HepG2 (cell line): ENCODE measurements around the gene RREB1. TPM values are rescaled to one million over a fixed set of nuclear protein-coding genes. Genes with fewer than 3 reads are reported as not detected.

ENCODE experiments used
- AGO2 ChIP-seq: fragments of 200-400 bp; formaldehyde crosslinking; optimal IDR thresholded peaks from 2 replicates; pipeline ENCODE3; 2017; ENCODE audit warnings: mild to moderate bottlenecking, low read depth, low read length, moderate library complexity
- ARHGAP35 ChIP-seq: sonication (generic); formaldehyde crosslinking; IDR thresholded peaks from 2 replicates; pipeline ENCODE4 v1.9.0; 2022; ENCODE audit warnings: mild to moderate bottlenecking, inconsistent platforms, moderate library complexity, missing genetic modification reagents, borderline replicate concordance
- ATF1 ChIP-seq: IDR thresholded peaks from 2 replicates; pipeline ENCODE4 v1.6.1; 2016; ENCODE audit warnings: mild to moderate bottlenecking, control low read depth
- BRF2 ChIP-seq: sonication (generic); formaldehyde crosslinking; IDR thresholded peaks from 2 replicates; pipeline ENCODE4 v1.8.1; 2022; ENCODE audit warnings: mild to moderate bottlenecking, missing genetic modification reagents
- GPN1 ChIP-seq: sonication (generic); formaldehyde crosslinking; IDR thresholded peaks from 2 replicates; pipeline ENCODE4 v1.5.1; 2020; ENCODE audit warnings: missing genetic modification reagents, borderline replicate concordance
- GZF1 ChIP-seq: sonication (generic); formaldehyde crosslinking; IDR thresholded peaks from 2 replicates; pipeline ENCODE4 v1.5.1; 2020; ENCODE audit warnings: mild to moderate bottlenecking, missing genetic modification reagents
- HOXD1 ChIP-seq: sonication (generic); formaldehyde crosslinking; IDR thresholded peaks from 2 replicates; pipeline ENCODE4 v1.5.0; 2020; ENCODE audit warnings: missing genetic modification reagents
- JUND ChIP-seq: sonication (generic); formaldehyde crosslinking; IDR thresholded peaks from 2 replicates; pipeline ENCODE4 v1.8.0; 2022; ENCODE audit warnings: mild to moderate bottlenecking, missing genetic modification reagents
- PRDM4 ChIP-seq: sonication (generic); formaldehyde crosslinking; IDR thresholded peaks from 2 replicates; pipeline ENCODE4 v1.9.0; 2021; ENCODE audit warnings: missing genetic modification reagents, borderline replicate concordance
- SP5 ChIP-seq: IDR thresholded peaks from 2 replicates; pipeline ENCODE4 v1.6.1; 2016; ENCODE audit warnings: low read depth, borderline replicate concordance
- U2AF2 ChIP-seq: fragments of 200-400 bp; formaldehyde crosslinking; IDR thresholded peaks from 2 replicates; pipeline ENCODE4 v1.6.1; 2017; ENCODE audit warnings: low read depth, mild to moderate bottlenecking, low read length
- ZBTB49 ChIP-seq: sonication (generic); formaldehyde crosslinking; IDR thresholded peaks from 2 replicates; pipeline ENCODE4 v1.4.0; 2020; ENCODE audit warnings: missing genetic modification reagents, borderline replicate concordance
- ZC3H13 ChIP-seq: sonication (generic); formaldehyde crosslinking; IDR thresholded peaks from 2 replicates; pipeline ENCODE4 v1.8.1; 2023; ENCODE audit warnings: mild to moderate bottlenecking, missing genetic modification reagents, moderate library complexity
- ZNF672 ChIP-seq: sonication (generic); formaldehyde crosslinking; IDR thresholded peaks from 2 replicates; pipeline ENCODE4 v1.8.1; 2022; ENCODE audit warnings: missing genetic modification reagents
- ZNF766 ChIP-seq: sonication (generic); formaldehyde crosslinking; IDR thresholded peaks from 2 replicates; pipeline ENCODE4 v1.5.0; 2020; ENCODE audit warnings: missing genetic modification reagents, borderline replicate concordance
- ZNF772 ChIP-seq: sonication (generic); formaldehyde crosslinking; IDR thresholded peaks from 2 replicates; pipeline ENCODE4 v1.5.0; 2020; ENCODE audit warnings: mild to moderate bottlenecking, missing genetic modification reagents
- ZNF777 ChIP-seq: sonication (generic); formaldehyde crosslinking; IDR thresholded peaks from 2 replicates; pipeline ENCODE4 v1.4.0; 2020; ENCODE audit warnings: missing genetic modification reagents
- ZNF841 ChIP-seq: sonication (generic); formaldehyde crosslinking; IDR thresholded peaks from 2 replicates; pipeline ENCODE4 v1.8.1; 2023; ENCODE audit warnings: missing genetic modification reagents, borderline replicate concordance
- polyA plus RNA-seq, 8 experiments: library from polyadenylated mRNA; depleted of rRNA in 3 of 8; stranded (reverse) in 7 of 8; unstranded in 1 of 8; fragments of >200 nt; fragmentation: Illumina TruSeq in 4 of 8; extraction: Trizol in 4 of 8; gene quantifications; 2 replicates each; pipeline versions ENCODE4 v1.2.1 to v1.2.3, GENCODE V29; 2011 to 2016; ENCODE audit warnings: low read depth in 4 of 8, missing spikeins in 1 of 8, mixed read lengths in 1 of 8; ENCODE audit not compliant: insufficient read depth in 1 of 8
- total RNA-seq, 5 experiments: library from RNA; depleted of rRNA; stranded (reverse); fragments of >200 nt; fragmentation: Illumina TruSeq; extraction: Trizol; gene quantifications; 2 replicates each; pipeline ENCODE4 v1.2.3, GENCODE V29; 2016; ENCODE audit warnings: low read depth in 1 of 5

RREB1 gene
- total and polyA plus RNA-seq, 2 of the 13 experiments (the other 11 are each of a cell fraction or from before 2014, with no cell fraction given), result 6.1 to 23.2 TPM

DNA sequence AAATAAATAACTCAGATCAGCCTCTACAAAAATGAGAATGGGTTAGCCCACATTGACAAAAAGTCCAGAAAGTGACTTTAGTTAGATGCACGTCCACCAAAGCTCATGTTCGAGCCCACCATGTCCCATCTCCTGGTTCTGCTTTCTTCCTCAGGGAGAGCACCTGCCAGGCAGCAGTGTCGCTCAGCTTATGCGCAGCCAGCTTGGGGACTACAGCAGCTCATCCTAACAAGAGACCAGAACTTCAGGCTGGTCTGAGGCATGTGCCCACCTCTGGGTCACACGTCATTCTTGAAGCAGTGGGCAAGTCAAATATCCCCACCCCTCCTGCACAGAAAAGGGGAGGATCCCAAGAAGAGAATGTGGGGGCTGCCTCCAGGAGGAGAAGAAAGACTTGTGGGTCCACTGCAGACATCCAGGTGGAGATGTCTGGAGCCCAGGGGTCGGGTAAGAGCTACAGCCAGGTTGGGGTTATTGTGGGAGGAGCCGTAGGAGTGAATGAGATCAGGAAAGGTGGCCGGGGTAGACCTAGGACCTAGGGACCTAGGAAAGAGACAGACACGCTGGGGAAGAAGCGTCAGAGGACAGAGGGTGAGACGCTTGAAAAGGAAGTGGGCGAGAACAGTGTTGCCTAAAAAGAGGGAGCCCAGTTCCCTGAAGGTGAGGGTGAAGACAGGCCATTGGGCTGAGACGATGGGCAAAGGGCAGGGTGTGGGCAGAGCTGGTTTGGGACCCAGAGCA lies 152.7 kb downstream of the RREB1 start (continued):
- 0 out of 2 replicates have a peak, but pooled peaks have one; percentile 35 for TF ChIP-seq ZBTB49 (CRISPR knock-in tag)
- no peak for TF ChIP-seq BRF2 (CRISPR knock-in tag)
- TF ChIP-seq ZNF672 (CRISPR knock-in tag), result no peak
- 0 out of 2 replicates have a peak, but pooled peaks have one; percentile 80 for TF ChIP-seq GPN1 (CRISPR knock-in tag)
- TF ChIP-seq U2AF2, result no peak
- TF ChIP-seq SP5 (CRISPR knock-in tag), result 0 out of 2 replicates have a peak, but pooled peaks have one; percentile 11
- TF ChIP-seq ARHGAP35 (CRISPR knock-in tag), result peak; percentile 16; the same call in 1 of the 2 replicates
- no peak for TF ChIP-seq ZNF841 (CRISPR knock-in tag)
- TF ChIP-seq ZNF772 (CRISPR knock-in tag), result no peak
- no peak for TF ChIP-seq ZNF766
- TF ChIP-seq ZC3H13 (CRISPR knock-in tag), result 0 out of 2 replicates have a peak, but pooled peaks have one; percentile 34
- TF ChIP-seq PRDM4 (CRISPR knock-in tag), result no peak
- TF ChIP-seq JUND (CRISPR knock-in tag), result 0 out of 2 replicates have a peak, but pooled peaks have one; percentile 19
- no peak for TF ChIP-seq GZF1 (CRISPR knock-in tag)
- no peak for TF ChIP-seq AGO2
- TF ChIP-seq ATF1 (CRISPR knock-in tag), result no peak
- peak; percentile 12; the same call in 1 of the 2 replicates for TF ChIP-seq ZNF777 (CRISPR knock-in tag)
- no peak for TF ChIP-seq HOXD1 (CRISPR knock-in tag)
